Skeletal muscle tissue (tissue), 4 donors: ENCODE data around the gene GRM4. TPM values are rescaled to one million over a fixed set of nuclear protein-coding genes. Genes with fewer than 3 reads are reported as not detected.
"Not testable (repeated sequence)": the region's sequence is repeated elsewhere in the genome, so short reads cannot be mapped to it uniquely, and the experiment has no call there.

Experiments
- H3K27ac ChIP-seq: one replicate; pipeline ENCODE4 v1.7.0; 2013; ENCODE audit warnings: mild to moderate bottlenecking, low read depth, low read length, inconsistent platforms
- H3K27me3 ChIP-seq, 3 donors: one replicate each; pipeline ENCODE4 v1.7.0; 2013; ENCODE audit warnings: low read length in 3 of 3; ENCODE audit not compliant: control insufficient read depth in 3 of 3, insufficient read depth in 3 of 3
- H3K36me3 ChIP-seq, 3 donors: one replicate each; pipeline ENCODE4 v1.7.0; 2013; ENCODE audit warnings: low read length in 3 of 3; ENCODE audit not compliant: control insufficient read depth in 3 of 3, insufficient read depth in 3 of 3
- H3K4me1 ChIP-seq, 3 donors: one replicate each; pipeline ENCODE4 v1.7.0; 2013; ENCODE audit warnings: low read length in 3 of 3, mild to moderate bottlenecking in 3 of 3; ENCODE audit not compliant: control insufficient read depth in 3 of 3, insufficient read depth in 3 of 3
- H3K4me3 ChIP-seq, 3 donors: one replicate each; pipeline ENCODE4 v1.7.0; 2013; ENCODE audit warnings: low read length in 3 of 3
- H3K9ac ChIP-seq, 3 donors: one replicate each; pipeline ENCODE4 v1.7.0; 2013; ENCODE audit warnings: low read length in 3 of 3, mild to moderate bottlenecking in 3 of 3, moderate library complexity in 2 of 3, low read depth in 1 of 3
- H3K9me3 ChIP-seq, 3 donors: one replicate each; pipeline ENCODE4 v1.7.0; 2013; ENCODE audit warnings: low read length in 3 of 3; ENCODE audit not compliant: control insufficient read depth in 3 of 3
- total RNA-seq: library from RNA; depleted of rRNA; stranded (reverse); fragments of >200 nt; gene quantifications from one replicate; pipeline ENCODE4 v1.2.3, GENCODE V29; 2014
- donor health status: Osteomylitis.

GRM4 gene
- total RNA-seq, result 1.6 TPM

DNA sequence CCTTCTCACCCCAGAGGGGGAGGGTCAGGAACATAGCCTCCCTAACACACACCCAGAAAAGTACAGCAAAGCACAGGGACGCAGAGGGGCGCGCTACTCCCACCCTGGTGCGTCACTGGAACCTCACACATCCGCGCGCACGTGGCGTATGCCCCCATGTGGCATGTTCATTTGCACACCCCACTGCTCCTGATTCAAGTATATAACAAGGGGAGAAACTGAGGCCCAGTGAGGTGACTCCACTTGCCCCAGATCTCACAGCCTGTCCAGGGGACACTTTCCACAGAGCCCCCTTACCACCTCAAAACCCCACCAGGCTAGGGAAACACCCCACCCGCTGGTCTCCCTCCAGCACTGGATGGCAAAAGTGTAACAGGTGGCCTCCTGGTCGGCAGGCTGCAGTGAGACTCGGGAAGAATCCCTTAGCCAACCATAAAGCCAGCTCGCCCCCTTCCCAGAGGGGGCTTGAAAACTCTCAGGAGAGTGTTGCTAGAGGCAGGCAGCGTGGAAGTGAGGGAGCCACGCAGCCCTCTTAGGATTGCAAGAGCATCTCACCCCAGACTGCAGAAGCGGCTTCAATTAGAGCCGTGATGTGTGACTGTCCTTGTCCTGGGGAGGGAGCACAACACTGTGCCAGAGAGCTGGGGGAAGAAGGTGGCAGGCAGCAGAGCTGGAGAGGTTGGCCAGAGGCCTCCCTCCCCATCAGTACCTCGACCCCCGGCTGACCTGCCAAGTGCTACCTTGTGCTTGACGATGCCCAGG is at the start of gene GRM4:
Gene GRM4 (minus strand): TSS at position 67 of the 762 bp plus-strand sequence. CDS start 12,591 bp downstream, outside the sequence.
- Histone ChIP-seq H3K36me3 (no peaks in the 10 kb centered on the region), H3K27ac (no peak within 1 kb of the TSS), H3K9me3 (no peaks in the 10 kb centered on the region), H3K4me3 (peak within 1 kb of the TSS; percentile 30 to 63 (median 56)), H3K4me1 (peaks cover 23 to 42% (median 38%) of the 10 kb centered on the region in 3 donors), H3K27me3 (peaks cover 35 to 60% (median 41%) of the 10 kb centered on the region in 3 donors), H3K9ac (peak within 1 kb of the TSS in 2 of 3 donors; percentile 32 to 66)

DNA sequence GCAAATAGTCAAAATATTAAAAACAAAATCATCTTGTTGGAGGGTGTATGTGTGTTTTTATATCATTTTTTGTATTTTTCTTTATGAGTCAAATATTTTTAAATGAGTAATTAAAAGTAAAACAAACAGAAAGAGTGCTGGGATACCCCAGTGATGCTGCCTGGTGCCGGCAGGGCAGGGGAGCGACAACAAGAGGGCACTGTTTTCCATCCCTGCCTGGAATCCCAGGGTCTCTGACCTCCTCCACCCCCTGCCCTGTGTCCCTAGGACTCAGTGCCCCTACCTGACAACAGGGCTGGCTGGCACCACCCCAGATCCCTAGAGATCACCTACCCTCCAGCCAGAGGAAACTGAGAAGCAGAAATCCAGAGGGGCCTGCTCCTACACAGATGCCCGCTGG is 48.9 kb upstream of the GRM4 start:
- H3K27ac ChIP-seq, result no peak overlapping the region
- peaks cover 0 to 3% (median 3%) of the 10 kb centered on the region in 3 donors for H3K27me3 ChIP-seq
- H3K9me3 ChIP-seq, result no peaks in the 10 kb centered on the region
- peaks cover 9 to 11% (median 9%) of the 10 kb centered on the region in 3 donors for H3K4me1 ChIP-seq
- H3K4me3 ChIP-seq, result no peak overlapping the region
- H3K36me3 ChIP-seq, result no peaks in the 10 kb centered on the region
- H3K9ac ChIP-seq, result no peak overlapping the region

DNA sequence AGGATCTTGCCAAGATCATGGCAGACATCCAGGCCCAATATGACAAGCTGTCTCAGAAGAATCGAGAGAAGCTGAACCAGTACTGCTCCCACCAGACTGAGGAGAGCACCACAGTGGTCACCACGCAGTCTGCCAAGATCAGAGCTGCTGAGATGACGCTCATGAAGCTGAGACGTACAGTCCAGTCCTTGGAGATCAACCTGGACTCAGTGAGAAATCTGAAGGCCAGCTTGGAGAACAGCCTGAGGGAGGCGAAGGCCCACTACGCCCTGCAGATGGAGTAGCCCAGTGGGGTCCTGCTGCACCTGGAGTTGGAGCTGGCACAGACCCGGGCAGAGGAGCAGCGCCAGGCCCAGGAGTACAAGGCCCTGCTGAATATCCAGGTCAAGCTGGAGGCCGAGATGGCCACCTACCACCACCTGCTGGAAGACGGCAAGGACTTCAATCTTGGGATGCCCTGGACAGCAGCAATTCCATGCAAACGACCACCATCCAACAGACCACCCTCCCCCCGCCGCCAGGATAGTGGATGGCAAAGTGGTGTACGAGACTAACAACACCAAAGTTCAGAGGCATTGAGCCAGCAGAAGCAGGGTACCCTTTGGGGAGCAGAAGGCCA is 44.7 kb upstream of the GRM4 start:
- Histone ChIP-seq H3K4me1 (no peaks in the 10 kb centered on the region), H3K4me3 (no peak overlapping the region), H3K9me3 (no peaks in the 10 kb centered on the region), H3K27me3 (peaks cover 0 to 1% (median 0%) of the 10 kb centered on the region in 3 donors), H3K9ac (no peak overlapping the region), H3K36me3 (no peaks in the 10 kb centered on the region), H3K27ac (no peak overlapping the region)

DNA sequence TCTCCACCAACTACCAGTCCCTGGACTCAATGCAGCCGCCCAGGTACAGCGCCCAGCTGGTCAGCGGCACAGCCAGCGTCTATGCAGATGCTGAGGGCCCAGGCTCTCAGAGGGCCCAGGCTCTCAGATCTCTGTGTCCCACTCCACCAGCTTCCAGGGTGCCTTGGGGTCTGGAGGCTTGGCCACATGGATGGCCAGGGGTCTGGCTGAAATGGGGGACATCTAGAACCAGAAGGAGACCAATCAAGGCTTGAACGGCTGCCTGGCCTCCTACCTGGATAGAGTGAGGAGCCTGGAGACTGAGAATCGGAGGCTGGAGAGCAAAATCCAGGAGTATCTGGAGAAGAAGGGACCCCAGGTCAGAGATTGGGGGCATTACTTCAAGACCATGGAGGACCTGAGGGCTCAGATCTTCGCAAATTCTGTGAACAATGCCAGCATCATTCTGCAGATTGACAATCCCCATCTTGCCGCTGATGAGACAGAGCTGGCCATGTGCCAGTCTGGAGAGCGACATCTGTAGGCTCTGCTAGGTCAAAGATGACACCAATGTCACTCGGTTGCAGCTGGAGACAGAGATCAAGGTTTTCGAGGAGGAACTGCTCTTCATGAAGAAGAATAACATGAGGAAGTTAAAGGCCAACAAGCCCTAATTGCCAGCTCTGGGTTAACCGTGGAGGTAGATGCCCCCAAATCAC is 44.1 kb upstream of the GRM4 start:
- H3K27me3 ChIP-seq, result no peaks in the 10 kb centered on the region
- no peak overlapping the region for H3K4me3 ChIP-seq
- H3K36me3 ChIP-seq, result no peaks in the 10 kb centered on the region
- H3K9me3 ChIP-seq, result no peaks in the 10 kb centered on the region
- no peak overlapping the region for H3K9ac ChIP-seq
- H3K27ac ChIP-seq, result no peak overlapping the region
- H3K4me1 ChIP-seq, result no peaks in the 10 kb centered on the region

DNA sequence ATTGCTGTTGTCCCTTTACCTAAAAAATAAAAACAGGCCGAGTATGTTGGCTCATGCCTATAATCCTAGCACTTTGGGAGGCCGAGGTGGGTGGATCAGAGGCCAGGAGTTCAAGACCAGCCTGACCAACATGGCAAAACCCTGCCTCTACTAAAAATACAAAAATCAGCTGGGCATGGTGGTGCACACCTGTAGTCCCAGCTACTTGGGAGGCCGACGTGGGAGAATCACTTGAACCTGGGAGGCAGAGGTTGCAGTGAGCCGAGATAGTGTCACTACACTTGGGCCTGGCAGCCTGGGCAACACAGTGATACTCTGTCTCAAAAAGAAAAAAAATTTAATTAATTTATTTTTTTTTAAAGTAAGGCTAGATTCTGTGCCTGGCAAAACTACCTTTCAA is 38.8 kb upstream of the GRM4 start:
- H3K27ac ChIP-seq, H3K9me3 ChIP-seq, H3K9ac ChIP-seq, H3K36me3 ChIP-seq, H3K4me1 ChIP-seq, H3K4me3 ChIP-seq, H3K27me3 ChIP-seq: not testable (repeated sequence)

DNA sequence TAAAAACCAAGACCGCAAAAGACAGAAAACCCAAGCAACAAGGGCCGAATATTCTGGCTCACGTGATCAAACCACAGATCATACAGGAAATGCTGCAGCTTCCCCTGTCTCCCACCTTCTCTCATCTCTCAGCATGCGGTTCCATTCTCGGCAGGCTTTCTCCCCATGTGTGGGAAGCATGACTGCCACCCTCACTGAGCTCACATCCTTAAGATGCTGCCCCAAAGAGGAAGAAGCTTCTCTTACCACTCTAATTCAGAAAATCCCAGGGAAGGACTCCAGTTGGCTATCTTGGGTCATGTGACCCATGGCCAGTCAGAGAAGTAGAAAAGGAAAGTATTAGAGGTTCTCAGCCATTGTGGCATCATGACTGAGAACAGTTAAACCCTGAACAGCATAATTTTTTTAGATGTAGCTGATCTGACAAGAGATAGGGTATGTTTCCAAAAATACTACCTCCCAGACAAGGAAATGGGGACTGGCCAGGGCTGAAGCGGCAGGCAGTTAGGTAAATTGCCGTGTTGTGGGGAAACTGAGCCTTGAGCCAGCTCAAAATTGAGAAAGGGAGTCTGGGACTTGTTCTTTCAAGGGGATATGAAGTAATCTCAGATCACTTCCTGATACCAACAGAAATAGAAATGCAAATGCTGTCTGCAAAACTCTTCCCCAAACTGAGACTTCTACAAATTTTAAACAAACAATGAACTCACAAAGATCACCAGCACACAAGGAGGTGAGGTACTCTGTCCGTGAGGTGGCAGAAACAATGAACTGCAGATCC is 37.1 kb upstream of the GRM4 start:
- Histone ChIP-seq H3K4me3 (no peak overlapping the region), H3K27ac (peak overlapping the region; percentile 19), H3K36me3 (no peaks in the 10 kb centered on the region), H3K9me3 (no peaks in the 10 kb centered on the region), H3K4me1 (no peaks in the 10 kb centered on the region), H3K27me3 (peaks cover 0 to 7% (median 3%) of the 10 kb centered on the region in 3 donors), H3K9ac (no peak overlapping the region)

DNA sequence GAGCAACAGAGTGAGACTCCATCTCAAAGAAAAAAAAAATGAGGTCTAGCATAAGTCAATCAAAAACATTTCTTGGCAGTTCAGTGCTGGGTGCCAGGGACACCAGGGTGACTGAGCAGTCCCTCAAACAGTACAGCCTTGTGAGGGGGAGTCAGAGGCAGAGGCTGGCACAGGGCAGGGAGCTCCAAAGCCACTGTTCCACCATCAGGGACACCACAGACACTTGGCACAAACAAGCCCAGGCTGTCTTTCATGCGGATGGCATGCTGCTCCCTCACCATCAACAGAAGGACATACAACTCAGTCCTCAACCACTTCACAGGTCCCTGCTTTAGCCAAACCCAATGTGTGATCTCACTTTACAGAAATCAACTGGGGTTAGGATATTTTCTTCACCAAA is 36.0 kb upstream of the GRM4 start:
- H3K4me3 ChIP-seq, result no peak overlapping the region
- peaks cover 0 to 7% (median 3%) of the 10 kb centered on the region in 3 donors for H3K27me3 ChIP-seq
- no peaks in the 10 kb centered on the region for H3K36me3 ChIP-seq
- no peak overlapping the region for H3K9ac ChIP-seq
- H3K9me3 ChIP-seq, result no peaks in the 10 kb centered on the region
- H3K27ac ChIP-seq, result no peak overlapping the region
- no peaks in the 10 kb centered on the region for H3K4me1 ChIP-seq

DNA sequence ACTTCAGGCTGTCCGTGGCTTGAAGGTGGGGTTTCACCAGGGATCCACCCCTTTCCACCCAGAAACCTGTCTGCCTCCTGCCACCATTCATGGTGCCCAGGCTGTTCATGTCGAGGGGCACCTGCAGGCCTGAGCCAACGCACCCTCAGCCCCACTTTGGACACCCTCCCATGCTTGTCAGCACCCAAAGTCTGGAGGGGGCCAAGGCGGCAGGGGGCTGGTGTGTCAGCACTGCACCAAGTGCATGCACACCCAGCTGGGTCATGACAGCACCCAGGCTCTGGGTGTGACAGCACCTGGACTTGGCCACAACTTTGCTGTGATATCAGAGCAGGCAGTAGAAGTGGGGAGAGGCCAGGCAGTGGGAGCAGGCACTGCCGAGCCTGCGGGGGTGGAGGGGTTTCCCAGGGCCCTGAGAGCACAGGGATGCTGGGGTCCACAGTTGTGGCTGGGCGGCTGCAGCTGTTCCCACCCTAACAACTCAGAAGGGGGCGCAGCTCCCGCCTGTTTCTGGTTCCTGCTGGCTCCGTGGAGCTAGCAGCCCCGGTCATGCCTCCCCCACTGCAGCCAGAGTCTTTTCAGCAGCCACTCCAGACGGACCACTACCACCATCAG is 33.3 kb upstream of the GRM4 start:
- Histone ChIP-seq H3K4me3 (no peak overlapping the region), H3K4me1 (no peaks in the 10 kb centered on the region), H3K9ac (peak overlapping the region in 1 of 3 donors; percentile 1), H3K27me3 (peaks cover 0 to 7% (median 3%) of the 10 kb centered on the region in 3 donors), H3K9me3 (no peaks in the 10 kb centered on the region), H3K27ac (no peak overlapping the region), H3K36me3 (no peaks in the 10 kb centered on the region)

DNA sequence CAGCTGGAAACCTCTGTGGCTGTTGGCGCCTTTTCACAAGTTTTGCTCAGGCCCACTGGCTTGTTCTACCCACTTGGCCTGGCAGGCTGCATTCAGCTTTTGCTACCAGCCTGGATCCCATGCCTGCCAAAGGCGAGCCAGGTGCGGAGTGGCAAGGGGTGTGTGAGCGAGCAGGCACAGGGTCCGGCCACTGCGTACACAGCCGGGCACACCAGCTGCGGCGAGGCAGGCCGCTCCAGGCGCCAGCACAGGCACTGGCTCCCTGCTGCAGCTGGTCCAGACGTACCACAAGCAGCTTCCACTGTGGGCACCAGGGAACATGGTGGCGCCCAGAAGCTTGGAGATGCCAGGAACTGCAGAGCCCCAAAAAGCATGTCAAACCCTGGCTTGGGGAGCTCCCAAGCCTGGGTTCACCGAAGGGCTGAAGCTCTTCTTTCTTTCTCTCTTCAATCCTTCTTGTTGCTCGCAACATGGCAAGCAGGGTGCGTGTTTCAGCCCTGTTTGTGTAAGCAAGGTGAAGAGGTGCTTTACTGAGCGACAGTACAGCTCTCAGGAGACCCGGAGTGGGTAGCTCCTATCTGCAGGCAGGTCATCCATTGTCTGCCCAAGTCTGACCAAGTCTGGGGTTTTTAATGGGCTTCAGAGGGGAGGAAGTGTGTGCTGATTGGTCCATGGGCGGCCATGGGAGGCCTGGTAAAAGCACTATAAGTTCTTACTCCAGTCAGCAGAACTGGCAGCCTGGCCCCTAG is 32.6 kb upstream of the GRM4 start:
- Histone ChIP-seq H3K36me3 (no peaks in the 10 kb centered on the region), H3K27ac (no peak overlapping the region), H3K9me3 (no peaks in the 10 kb centered on the region), H3K4me3 (no peak overlapping the region), H3K27me3 (peaks cover 0 to 7% (median 3%) of the 10 kb centered on the region in 3 donors), H3K9ac (peak overlapping the region in 1 of 3 donors; percentile 1), H3K4me1 (no peaks in the 10 kb centered on the region)
